GM10248 (cell line): ENCODE data around the gene PRPF18.

Experiments used
- CTCF ChIA-PET: fragments of 300-600 bp; sonication (Branson Sonifier 250); formaldehyde crosslinking; extraction: SDS; loops from one replicate; lab custom pipeline; 2021; ENCODE audit warnings: antibody characterized with exemption; lab: Yijun Ruan, JAX
- POLR2A ChIA-PET: fragments of 350-650 bp; sonication (Branson Sonifier 250); formaldehyde crosslinking; extraction: SDS; loops from one replicate; lab custom pipeline; 2020; ENCODE audit warnings: antibody characterized with exemption; lab: Yijun Ruan, JAX
- DNase-seq: peaks from one replicate; pipeline ENCODE4 v3.0.0; 2012; ENCODE audit errors: extremely low spot score
- CTCF ChIP-seq: IDR thresholded peaks from 2 replicates; pipeline ENCODE4 v1.5.1; 2012; ENCODE audit warnings: mild to moderate bottlenecking, low read depth; ENCODE audit errors: extremely low read depth, missing control alignments, control extremely low read depth

The PRPF18 gene

DNA sequence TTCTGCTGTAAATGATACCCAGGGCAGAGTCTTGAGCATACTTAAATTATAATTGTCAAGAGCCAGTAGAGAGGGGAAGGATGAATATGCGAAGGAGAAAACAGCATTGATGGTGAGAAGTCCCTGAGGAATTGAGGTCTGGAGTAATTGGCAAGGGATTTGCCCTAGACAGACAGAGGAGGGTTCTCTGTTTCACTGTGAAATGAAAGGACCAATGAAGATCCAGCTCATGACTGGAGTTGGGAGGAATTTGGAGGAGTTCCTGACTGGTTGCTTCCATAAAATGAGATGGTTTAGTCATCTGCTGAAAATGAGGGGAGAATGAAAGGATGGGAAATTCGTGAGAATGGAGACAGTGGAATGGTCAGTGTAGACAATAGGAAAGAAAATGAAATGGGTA is 6.8 kb downstream of the PRPF18 start:
- ChIA-PET POLR2A (no interaction called here), CTCF (interaction anchor here (1.9 kb wide), 1 partner anchor 19 kb away, joined by 4 read pairs; no protein-coding TSS in a partner anchor)
- DNase-seq, result no peak
- TF ChIP-seq CTCF, result no peak

DNA sequence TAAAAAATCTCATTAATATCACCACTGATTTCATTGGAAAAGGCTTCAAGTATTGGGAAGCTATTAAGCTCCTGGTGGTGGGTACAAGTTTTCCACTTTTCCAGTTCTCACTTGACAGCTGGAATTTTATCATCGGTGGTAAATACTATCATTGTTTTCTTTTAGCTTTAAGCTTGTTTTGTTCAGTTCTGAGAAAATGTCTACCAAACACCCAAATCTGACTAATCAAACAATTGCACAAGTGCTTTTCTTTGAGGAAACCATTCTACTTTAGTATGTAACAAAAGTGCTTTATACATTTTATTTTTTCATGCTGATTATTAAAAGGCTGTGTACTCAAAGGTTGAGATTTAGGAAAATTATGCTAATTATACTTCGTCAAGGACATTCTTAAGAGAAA is 7.9 kb downstream of the PRPF18 start:
- POLR2A ChIA-PET, result no interaction called here
- DNase-seq, result no peak
- TF ChIP-seq CTCF, result no peak
- CTCF ChIA-PET, result no interaction called here

- no peak for DNase-seq
- CTCF ChIA-PET, result interaction anchor here (1.2 kb wide), 1 partner anchor 11 kb away, joined by 5 read pairs; the partner anchor contains the start of gene PRPF18
- POLR2A ChIA-PET, result no interaction called here
- TF ChIP-seq CTCF, result no peak
Observed at GRCh38 chr10:13597909-13598308, 11.1 kb downstream of the PRPF18 start.

DNA sequence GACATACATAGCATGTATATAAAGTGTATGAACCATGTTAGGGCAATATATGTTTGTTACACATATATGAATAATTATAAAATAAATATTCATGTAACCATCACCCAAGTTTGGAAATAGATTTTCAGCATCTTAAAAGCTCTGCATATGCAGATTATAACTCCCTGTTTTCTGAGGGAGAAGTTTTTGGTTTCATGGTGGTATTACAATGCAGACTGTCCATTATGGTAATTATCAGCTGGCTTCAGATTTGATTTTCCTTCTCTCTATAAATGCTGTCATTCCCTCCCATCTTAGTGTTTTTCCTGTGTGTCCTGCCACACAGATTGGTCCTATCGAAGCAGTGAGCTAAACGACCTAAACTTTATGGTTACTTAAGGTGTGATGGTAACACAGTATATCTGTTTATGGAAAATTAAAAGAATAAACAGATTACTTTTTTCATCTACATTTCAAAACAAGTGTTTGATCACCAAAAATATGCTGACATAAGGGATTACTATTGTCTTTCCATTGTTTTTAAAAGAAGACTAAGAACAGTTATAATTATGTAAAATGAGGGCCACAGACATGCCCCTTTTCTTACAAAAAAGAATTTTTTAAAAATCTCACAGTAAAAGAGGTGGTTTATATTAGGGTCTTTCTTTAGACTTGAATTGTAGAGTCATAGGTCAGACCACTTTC is 17.7 kb downstream of the PRPF18 start:
- no peak for TF ChIP-seq CTCF
- ChIA-PET POLR2A (interaction anchor here (0.7 kb wide), 1 partner anchor 964 kb away, joined by 5 read pairs; no protein-coding TSS in a partner anchor), CTCF (interaction anchor here (1.4 to 6.0 kb wide), 8 partner anchors 10 to 178 kb away, joined by 3 to 24 read pairs (median 4); partner anchors contain the start of gene PRPF18)

DNA sequence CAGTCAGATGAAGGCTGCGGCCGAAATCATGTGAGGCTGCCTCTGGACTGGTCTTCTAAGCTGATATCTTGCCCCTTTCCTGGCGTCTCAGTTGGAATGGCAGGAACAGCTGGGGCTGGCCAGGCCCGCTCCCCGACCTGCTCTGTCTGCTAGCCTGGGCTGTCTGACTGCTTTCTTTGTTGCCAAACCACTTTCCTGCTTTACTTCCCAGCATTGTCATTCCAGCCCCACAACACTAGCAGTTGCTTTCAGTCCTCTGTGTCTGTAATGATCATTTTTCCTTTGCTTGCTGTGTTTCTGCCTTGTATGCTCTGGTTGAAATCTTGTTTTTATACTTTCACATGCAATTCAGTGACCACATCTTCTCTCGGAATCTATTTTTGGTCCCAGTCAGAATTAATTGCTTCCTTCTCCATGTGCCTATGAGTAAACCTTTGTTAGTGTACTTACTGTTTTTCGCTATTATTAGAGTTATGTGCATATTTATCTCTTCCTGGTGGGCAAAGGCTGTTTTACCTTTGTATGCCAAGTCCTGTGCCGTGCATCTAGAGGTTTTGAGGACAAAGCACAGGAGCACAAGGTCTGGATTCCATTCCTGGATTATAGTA is 21.6 kb downstream of the PRPF18 start:
- DNase-seq, result no peak
- ChIA-PET CTCF (interaction anchor here (1.0 to 6.0 kb wide), 5 partner anchors 9 to 22 kb away, joined by 3 to 24 read pairs (median 5); partner anchors contain the start of gene PRPF18), POLR2A (no interaction called here)

More for the DNA sequence above, 17.7 kb downstream of the PRPF18 start:
- DNase-seq, result no peak

More for the DNA sequence above, 21.6 kb downstream of the PRPF18 start:
- no peak for TF ChIP-seq CTCF
